Mesothelial cell of epicardium (in vitro differentiated cells): ENCODE measurements around the gene CLVS2. TPM values are rescaled to one million over a fixed set of nuclear protein-coding genes. Genes with fewer than 3 reads are reported as not detected.

Experiments used
- DNase-seq, 2 experiments: peaks; one replicate each; pipeline ENCODE4 v3.0.0; 2021; ENCODE audit warnings: low spot score in 2 of 2; ENCODE audit not compliant: unreplicated experiment in 2 of 2
- H3K27ac Mint-ChIP-seq: 2 replicates; pipeline ENCODE4 v1.8.0; 2021; ENCODE audit warnings: mixed read lengths
- H3K27me3 Mint-ChIP-seq: 2 replicates; pipeline ENCODE4 v1.8.0; 2021; ENCODE audit warnings: low read depth, mixed read lengths
- H3K36me3 Mint-ChIP-seq: 2 replicates; pipeline ENCODE4 v1.8.0; 2021; ENCODE audit warnings: mixed read lengths
- H3K4me1 Mint-ChIP-seq: 2 replicates; pipeline ENCODE4 v1.8.0; 2021; ENCODE audit warnings: mixed read lengths
- H3K4me3 Mint-ChIP-seq: 2 replicates; pipeline ENCODE4 v1.8.0; 2021; ENCODE audit warnings: mild to moderate bottlenecking, moderate library complexity, mixed read lengths
- H3K9me3 Mint-ChIP-seq: 2 replicates; pipeline ENCODE4 v1.8.0; 2021; ENCODE audit warnings: mixed read lengths
- total RNA-seq: library from RNA; stranded (reverse); gene quantifications from 3 replicates; pipeline ENCODE4 v1.2.1, GENCODE V29; 2021
- TF ChIP-seq, protein P1 (sequence below): fragments of 200-600 bp; sonication (generic); IDR thresholded peaks from one replicate; pipeline ENCODE4 v1.5.0; 2021; ENCODE audit warnings: antibody characterized with exemption; ENCODE audit not compliant: unreplicated experiment

The CLVS2 gene
- total RNA-seq, 1 donor from 2014 or later = 0.11 TPM

DNA sequence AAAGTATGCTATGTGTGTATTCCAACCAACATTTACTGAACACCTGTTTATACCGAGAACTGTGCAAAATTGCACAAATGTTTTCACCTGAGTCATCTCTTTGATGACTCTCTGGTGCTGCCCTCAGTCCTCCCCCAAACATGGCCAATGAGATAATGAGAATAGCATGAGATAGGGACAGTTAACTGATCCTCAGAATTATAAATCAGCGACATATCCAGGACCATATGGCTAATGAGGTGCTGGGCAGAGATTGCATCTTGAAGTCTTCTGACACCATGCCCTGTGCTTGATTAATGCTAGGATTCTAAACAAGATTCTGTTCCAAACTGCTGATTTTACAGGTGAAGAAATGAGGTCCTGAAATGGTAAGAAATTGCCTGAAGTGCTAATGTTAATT, 13.0 kb downstream of the CLVS2 start:
- no peak for DNase-seq
- no peak overlapping the region for H3K27ac Mint-ChIP-seq
- no peak overlapping the region for H3K4me3 Mint-ChIP-seq
- no peaks in the 10 kb centered on the region for H3K36me3 Mint-ChIP-seq
- no peaks in the 10 kb centered on the region for H3K9me3 Mint-ChIP-seq
- H3K27me3 Mint-ChIP-seq = peaks cover 57% of the 10 kb centered on the region
- TF ChIP-seq, protein P1, sequence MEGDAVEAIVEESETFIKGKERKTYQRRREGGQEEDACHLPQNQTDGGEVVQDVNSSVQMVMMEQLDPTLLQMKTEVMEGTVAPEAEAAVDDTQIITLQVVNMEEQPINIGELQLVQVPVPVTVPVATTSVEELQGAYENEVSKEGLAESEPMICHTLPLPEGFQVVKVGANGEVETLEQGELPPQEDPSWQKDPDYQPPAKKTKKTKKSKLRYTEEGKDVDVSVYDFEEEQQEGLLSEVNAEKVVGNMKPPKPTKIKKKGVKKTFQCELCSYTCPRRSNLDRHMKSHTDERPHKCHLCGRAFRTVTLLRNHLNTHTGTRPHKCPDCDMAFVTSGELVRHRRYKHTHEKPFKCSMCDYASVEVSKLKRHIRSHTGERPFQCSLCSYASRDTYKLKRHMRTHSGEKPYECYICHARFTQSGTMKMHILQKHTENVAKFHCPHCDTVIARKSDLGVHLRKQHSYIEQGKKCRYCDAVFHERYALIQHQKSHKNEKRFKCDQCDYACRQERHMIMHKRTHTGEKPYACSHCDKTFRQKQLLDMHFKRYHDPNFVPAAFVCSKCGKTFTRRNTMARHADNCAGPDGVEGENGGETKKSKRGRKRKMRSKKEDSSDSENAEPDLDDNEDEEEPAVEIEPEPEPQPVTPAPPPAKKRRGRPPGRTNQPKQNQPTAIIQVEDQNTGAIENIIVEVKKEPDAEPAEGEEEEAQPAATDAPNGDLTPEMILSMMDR = no peak
- no peaks in the 10 kb centered on the region for H3K4me1 Mint-ChIP-seq

DNA sequence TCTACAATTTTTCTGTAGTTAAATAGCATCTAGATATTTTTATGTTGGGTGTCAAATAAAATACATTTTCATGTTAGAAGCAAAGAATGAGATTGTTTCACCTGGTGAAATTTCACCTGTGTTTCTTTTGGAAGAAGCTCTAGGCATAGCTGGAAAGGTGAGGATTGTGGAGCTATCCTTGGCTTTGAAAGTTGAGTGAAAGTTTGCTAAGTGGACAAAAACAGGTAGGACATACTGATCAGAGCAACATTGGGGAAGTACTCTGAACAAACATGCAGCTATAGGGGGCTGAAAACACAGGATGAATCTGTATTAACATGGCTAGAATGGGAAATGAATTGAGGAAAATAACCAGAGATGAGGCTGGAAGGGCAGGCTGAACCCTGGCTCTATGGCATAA, 18.8 kb downstream of the CLVS2 start:
- Mint-ChIP-seq H3K27ac (no peak overlapping the region), H3K4me3 (no peak overlapping the region), H3K4me1 (no peaks in the 10 kb centered on the region), H3K9me3 (no peaks in the 10 kb centered on the region), H3K27me3 (peaks cover 60% of the 10 kb centered on the region), H3K36me3 (no peaks in the 10 kb centered on the region)
- no peak for DNase-seq
- TF ChIP-seq, protein P1 = no peak

DNA sequence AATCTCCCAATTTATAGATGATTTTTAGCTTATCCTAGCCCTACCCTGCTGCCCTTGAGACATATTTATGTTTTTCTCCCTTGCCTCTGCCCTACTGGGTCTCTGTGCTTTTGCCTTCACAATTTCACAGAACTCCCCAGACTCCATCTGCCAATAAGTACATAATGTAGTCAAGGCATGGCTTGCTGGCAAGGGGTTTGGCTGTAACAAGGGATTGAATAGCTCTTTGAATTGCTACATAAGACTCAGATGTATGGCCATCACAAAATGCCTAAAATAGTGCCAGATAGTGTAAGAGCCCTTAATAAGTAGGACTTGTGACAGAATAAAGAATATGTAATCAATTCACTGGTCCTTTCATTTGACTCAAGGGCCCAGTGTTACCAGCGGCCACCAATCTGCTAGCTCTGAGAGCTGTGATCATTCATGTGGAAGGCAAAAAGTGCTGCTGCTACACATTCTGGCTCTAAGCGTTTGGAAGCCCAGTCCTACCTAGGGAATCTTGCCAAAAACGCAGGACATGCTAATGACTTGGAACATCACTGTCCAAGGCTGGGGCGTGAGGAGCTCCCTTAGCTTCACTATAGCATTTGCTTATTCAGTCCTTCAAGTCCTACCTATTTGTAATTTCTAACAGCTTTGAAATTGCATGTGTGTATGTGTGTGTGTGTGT, 20.5 kb downstream of the CLVS2 start:
- Mint-ChIP-seq H3K4me3 (no peak overlapping the region), H3K4me1 (no peaks in the 10 kb centered on the region), H3K27ac (no peak overlapping the region), H3K27me3 (peaks cover 50% of the 10 kb centered on the region), H3K36me3 (no peaks in the 10 kb centered on the region), H3K9me3 (no peaks in the 10 kb centered on the region)
- TF ChIP-seq, protein P1 = no peak
- DNase-seq = no peak

DNA sequence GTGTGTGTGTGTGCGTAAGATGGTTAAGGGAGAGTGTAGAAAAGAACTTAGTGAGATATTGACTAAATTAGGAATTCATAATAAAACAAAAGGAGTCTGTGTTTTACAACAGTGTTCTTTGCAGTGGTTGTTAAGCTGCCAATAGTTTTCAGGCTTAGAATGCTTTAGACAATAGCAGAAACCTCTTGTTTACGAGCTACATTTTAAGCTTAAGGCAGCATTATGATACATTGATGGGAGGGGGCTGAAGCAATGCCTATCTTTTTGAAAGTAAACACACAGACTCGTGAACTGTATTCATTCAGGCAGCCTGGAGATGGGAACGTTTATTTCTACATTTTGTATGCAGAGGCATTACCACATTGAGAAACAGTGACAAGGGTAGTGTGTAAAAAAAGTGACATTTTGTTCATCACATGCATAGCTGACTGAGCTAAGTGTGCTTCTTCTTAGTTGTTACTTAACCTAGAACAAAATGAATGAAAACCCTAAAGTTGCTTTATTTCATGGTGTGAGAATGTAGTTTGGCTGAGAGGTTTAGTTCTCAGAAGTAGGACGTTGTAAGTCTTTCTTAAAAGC, 21.2 kb downstream of the CLVS2 start:
- Mint-ChIP-seq H3K4me1 (no peaks in the 10 kb centered on the region), H3K36me3 (no peaks in the 10 kb centered on the region), H3K27ac (no peak overlapping the region), H3K27me3 (peaks cover 43% of the 10 kb centered on the region), H3K4me3 (no peak overlapping the region), H3K9me3 (no peaks in the 10 kb centered on the region)
- TF ChIP-seq, protein P1 = no peak
- DNase-seq = no peak

DNA sequence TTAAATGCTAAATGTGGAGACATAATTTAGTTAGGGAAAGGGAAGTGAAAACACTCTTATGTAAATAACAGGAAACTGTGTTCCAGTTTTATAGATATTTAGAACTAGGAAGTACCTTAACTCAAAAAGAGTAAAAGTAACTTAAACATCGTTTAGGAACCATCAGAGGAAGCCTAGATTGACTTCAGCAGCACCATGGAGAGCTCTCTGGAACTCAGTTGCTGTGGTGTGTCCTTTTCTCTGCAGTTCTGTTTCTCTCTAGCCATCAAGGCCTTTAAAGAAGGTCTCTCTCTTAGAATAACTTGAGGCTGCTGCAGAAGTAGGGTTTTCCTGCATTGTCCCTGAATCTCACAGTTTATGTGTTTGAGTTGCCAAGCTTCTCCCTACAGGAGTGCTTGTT, 26.9 kb downstream of the CLVS2 start:
- H3K4me1 Mint-ChIP-seq = no peaks in the 10 kb centered on the region
- no peak overlapping the region for H3K27ac Mint-ChIP-seq
- no peak overlapping the region for H3K4me3 Mint-ChIP-seq
- TF ChIP-seq, protein P1 = no peak
- peaks cover 23% of the 10 kb centered on the region for H3K27me3 Mint-ChIP-seq
- no peaks in the 10 kb centered on the region for H3K9me3 Mint-ChIP-seq
- H3K36me3 Mint-ChIP-seq = no peaks in the 10 kb centered on the region
- peak in 1 of 2 experiments; percentile 45 for DNase-seq
